Upper lobe of left lung (tissue), 6 donors: ENCODE results near the gene NBAS. TPM values are rescaled to one million over a fixed set of nuclear protein-coding genes. Genes with fewer than 3 reads are reported as not detected.

ENCODE experiments used
- ATAC-seq, 2 donors: fragments of 200-7000 bp; cut with Tn5 transposase; one replicate each; pipeline ENCODE4 v1.9.1; 2022; ENCODE audit warnings: mild to moderate bottlenecking in 2 of 2, moderate library complexity in 2 of 2; ENCODE audit not compliant: low FRiP score in 2 of 2
- DNase-seq, 2 donors: peaks; one replicate each; pipeline ENCODE4 v3.0.0-alpha.2; 2019 to 2020
- H3K27ac ChIP-seq, 4 donors: fragments of 200-600 bp; sonication (generic); one replicate each; pipeline ENCODE4 v1.5.1; 2016 to 2019
- H3K27me3 ChIP-seq, 4 donors: fragments of 200-600 bp; sonication (generic); one replicate each; pipeline ENCODE4 v1.5.1; 2017 to 2019
- H3K36me3 ChIP-seq, 4 donors: fragments of 200-600 bp; sonication (generic); one replicate each; pipeline ENCODE4 v1.5.1; 2016 to 2019
- H3K4me1 ChIP-seq, 4 donors: fragments of 200-600 bp; sonication (generic); one replicate each; pipeline ENCODE4 v1.5.1; 2018 to 2019
- H3K4me3 ChIP-seq, 4 donors: fragments of 200-600 bp; sonication (generic); one replicate each; pipeline ENCODE4 v1.5.1; 2017 to 2019; ENCODE audit warnings: mild to moderate bottlenecking in 2 of 4, moderate library complexity in 1 of 4
- H3K9me3 ChIP-seq, 4 donors: fragments of 200-600 bp; sonication (generic); one replicate each; pipeline ENCODE4 v1.5.1; 2018 to 2019
- CTCF ChIP-seq, 6 experiments: fragments of 450-650 bp in 4 of 6; fragments of 200-600 bp in 2 of 6; sonication (generic) in 2 of 6; IDR thresholded peaks; one replicate each; pipeline ENCODE4 v1.5.1; 2016 to 2019; ENCODE audit warnings: antibody characterized with exemption in 6 of 6
- EP300 ChIP-seq, 4 donors: sonication (generic); formaldehyde crosslinking; IDR thresholded peaks; one replicate each; pipeline ENCODE4 v1.5.1; 2017; ENCODE audit warnings: antibody characterized with exemption in 4 of 4, control low read depth in 2 of 4
- POLR2A ChIP-seq, 4 donors: fragments of 450-650 bp; IDR thresholded peaks; one replicate each; pipeline ENCODE4 v1.5.1; 2016 to 2017; ENCODE audit warnings: antibody characterized with exemption in 4 of 4, mild to moderate bottlenecking in 2 of 4
- POLR2AphosphoS5 ChIP-seq, 2 donors: sonication (generic); formaldehyde crosslinking; IDR thresholded peaks; one replicate each; pipeline ENCODE4 v1.5.1; 2017; ENCODE audit warnings: antibody characterized with exemption in 2 of 2
- WGBS, 2 donors: methylation state at CpG; one replicate each; pipeline ENCODE4 v1.1.5; 2017 to 2018; 5-methylcytosine and 5-hydroxymethylcytosine counted together
- total RNA-seq, 6 donors: library from RNA; depleted of rRNA in 4 of 6; stranded (reverse); fragments of >200 nt in 4 of 6; gene quantifications; one replicate each; pipeline versions ENCODE4 v1.1.0 to v1.2.1, GENCODE V29; 2016 to 2021
- donor health status: DM: no; HTN: no; CAD: no; lungs with moderate emphysema.
- donor health status: DM: no; HTN: yes; CAD: no; lungs with severe emphysema.

NBAS gene
- total RNA-seq, 6 donors from 2014 or later, result 33.2 to 75.5 (median 43.1) TPM

GRCh38 chr2:15169326-15170069 is 391.6 kb downstream of the NBAS start:
- 67 to 83% methylated on average over 9 of the region's 9 CpGs for WGBS, 2 donors
- DNase-seq (no peak), ATAC-seq (peak; percentile 66 to 69)
- TF ChIP-seq POLR2AphosphoS5 (IDR thresholded peaks at IDR 0.05) (peak in 1 of 2 donors; percentile 80), POLR2A (IDR thresholded peaks at IDR 0.05) (no peak), CTCF (IDR thresholded peaks at IDR 0.05) (no peak), EP300 (IDR thresholded peaks at IDR 0.05) (peak in 2 of 4 donors; percentile 96 to 98)
- Histone ChIP-seq H3K27me3 (no peaks in the 10 kb centered on the region), H3K4me1 (peaks cover 0 to 4% (median 0%) of the 10 kb centered on the region in 4 donors), H3K36me3 (peaks cover 0 to 11% (median 0%) of the 10 kb centered on the region in 4 donors), H3K27ac (peak overlapping the region; percentile 39 to 75 (median 72)), H3K4me3 (no peak overlapping the region), H3K9me3 (no peaks in the 10 kb centered on the region)

GRCh38 chr2:15168116-15168515 is 393.0 kb downstream of the NBAS start:
- TF ChIP-seq POLR2A (IDR thresholded peaks at IDR 0.05) (no peak), EP300 (IDR thresholded peaks at IDR 0.05) (no peak), CTCF (IDR thresholded peaks at IDR 0.05) (no peak), POLR2AphosphoS5 (IDR thresholded peaks at IDR 0.05) (no peak)
- no peaks in the 10 kb centered on the region for H3K27me3 ChIP-seq
- no peak overlapping the region for H3K4me3 ChIP-seq
- peaks cover 0 to 11% (median 0%) of the 10 kb centered on the region in 4 donors for H3K36me3 ChIP-seq
- H3K4me1 ChIP-seq, result peaks cover 0 to 4% (median 0%) of the 10 kb centered on the region in 4 donors
- WGBS, 2 donors, result 87 to 88% methylated on average over 6 of the region's 6 CpGs
- DNase-seq (no peak), ATAC-seq (no peak)
- no peak overlapping the region for H3K27ac ChIP-seq
- H3K9me3 ChIP-seq, result no peaks in the 10 kb centered on the region

DNA sequence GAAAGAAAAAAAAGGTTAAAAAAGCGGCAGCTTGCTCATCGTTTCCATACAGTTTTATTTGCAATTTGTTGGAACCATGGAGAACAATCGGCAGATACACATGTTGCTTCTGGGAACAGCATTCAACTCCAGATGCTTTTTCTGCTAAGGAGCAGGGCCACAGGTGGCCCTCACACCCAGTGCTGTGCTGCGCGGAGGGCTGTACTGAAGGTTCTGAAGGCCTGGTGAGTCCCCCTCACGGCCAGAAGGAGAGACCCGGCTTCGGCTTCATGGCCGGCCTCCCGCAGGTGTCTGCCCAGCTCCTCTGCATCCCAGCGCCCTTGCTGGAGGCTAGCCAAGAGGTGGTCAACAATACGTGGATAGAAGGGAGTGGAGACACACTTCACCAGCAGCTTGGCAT is 394.3 kb downstream of the NBAS start:
- H3K4me3 ChIP-seq, result no peak overlapping the region
- no peaks in the 10 kb centered on the region for H3K27me3 ChIP-seq
- WGBS, 2 donors, result 95 to 96% methylated on average over 12 of the region's 12 CpGs
- TF ChIP-seq POLR2AphosphoS5 (IDR thresholded peaks at IDR 0.05) (no peak), POLR2A (IDR thresholded peaks at IDR 0.05) (no peak)
- H3K36me3 ChIP-seq, result peaks cover 0 to 11% (median 0%) of the 10 kb centered on the region in 4 donors
- DNase-seq (peak in 1 of 2 donors; percentile 36), ATAC-seq (no peak)
- no peaks in the 10 kb centered on the region for H3K9me3 ChIP-seq
- H3K4me1 ChIP-seq, result peaks cover 0 to 4% (median 0%) of the 10 kb centered on the region in 4 donors
- no peak overlapping the region for H3K27ac ChIP-seq

GRCh38 chr2:15163326-15163725 is 397.8 kb downstream of the NBAS start:
- H3K27ac ChIP-seq, result no peak overlapping the region
- DNase-seq, result no peak
- H3K9me3 ChIP-seq, result no peaks in the 10 kb centered on the region
- H3K4me1 ChIP-seq, result peaks cover 0 to 8% (median 6%) of the 10 kb centered on the region in 4 donors
- H3K36me3 ChIP-seq, result peaks cover 0 to 11% (median 0%) of the 10 kb centered on the region in 4 donors
- H3K27me3 ChIP-seq, result no peaks in the 10 kb centered on the region
- ATAC-seq, result no peak
- H3K4me3 ChIP-seq, result no peak overlapping the region
- TF ChIP-seq EP300 (IDR thresholded peaks at IDR 0.05) (no peak), POLR2A (IDR thresholded peaks at IDR 0.05) (no peak), POLR2AphosphoS5 (IDR thresholded peaks at IDR 0.05) (no peak), CTCF (IDR thresholded peaks at IDR 0.05) (no peak)
- WGBS, 2 donors, result 40 to 81% methylated on average over 2 of the region's 2 CpGs

DNA sequence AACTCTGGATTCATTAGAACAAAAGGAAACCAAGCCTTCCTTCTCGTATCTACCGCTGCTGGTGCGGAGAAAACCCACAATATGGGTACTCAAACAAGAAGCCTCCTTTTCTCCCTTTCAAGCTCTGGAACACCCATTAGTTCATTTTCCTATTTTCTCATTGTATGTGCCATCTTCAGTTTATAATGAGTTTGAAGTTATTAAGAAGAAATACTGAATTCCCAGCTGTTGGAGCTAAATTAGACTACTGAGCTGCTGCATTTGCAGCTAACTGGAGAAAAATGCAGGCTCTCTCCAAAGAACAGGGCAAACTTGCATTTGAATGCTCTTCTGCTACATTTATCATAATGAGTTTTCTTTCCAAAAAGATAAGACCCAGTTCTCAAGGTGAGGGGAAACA is 398.5 kb downstream of the NBAS start:
- no peak overlapping the region for H3K4me3 ChIP-seq
- H3K36me3 ChIP-seq, result peaks cover 0 to 11% (median 0%) of the 10 kb centered on the region in 4 donors
- H3K9me3 ChIP-seq, result no peaks in the 10 kb centered on the region
- DNase-seq (no peak), ATAC-seq (no peak)
- TF ChIP-seq EP300 (IDR thresholded peaks at IDR 0.05) (no peak), CTCF (IDR thresholded peaks at IDR 0.05) (no peak), POLR2A (IDR thresholded peaks at IDR 0.05) (no peak), POLR2AphosphoS5 (IDR thresholded peaks at IDR 0.05) (no peak)
- H3K27me3 ChIP-seq, result no peaks in the 10 kb centered on the region
- no peak overlapping the region for H3K27ac ChIP-seq
- peaks cover 0 to 8% (median 6%) of the 10 kb centered on the region in 4 donors for H3K4me1 ChIP-seq
- 92 to 94% methylated on average over 3 of the region's 3 CpGs for WGBS, 2 donors
